ENCODE data around the gene PNPLA1.

PNPLA1 gene

DNA sequence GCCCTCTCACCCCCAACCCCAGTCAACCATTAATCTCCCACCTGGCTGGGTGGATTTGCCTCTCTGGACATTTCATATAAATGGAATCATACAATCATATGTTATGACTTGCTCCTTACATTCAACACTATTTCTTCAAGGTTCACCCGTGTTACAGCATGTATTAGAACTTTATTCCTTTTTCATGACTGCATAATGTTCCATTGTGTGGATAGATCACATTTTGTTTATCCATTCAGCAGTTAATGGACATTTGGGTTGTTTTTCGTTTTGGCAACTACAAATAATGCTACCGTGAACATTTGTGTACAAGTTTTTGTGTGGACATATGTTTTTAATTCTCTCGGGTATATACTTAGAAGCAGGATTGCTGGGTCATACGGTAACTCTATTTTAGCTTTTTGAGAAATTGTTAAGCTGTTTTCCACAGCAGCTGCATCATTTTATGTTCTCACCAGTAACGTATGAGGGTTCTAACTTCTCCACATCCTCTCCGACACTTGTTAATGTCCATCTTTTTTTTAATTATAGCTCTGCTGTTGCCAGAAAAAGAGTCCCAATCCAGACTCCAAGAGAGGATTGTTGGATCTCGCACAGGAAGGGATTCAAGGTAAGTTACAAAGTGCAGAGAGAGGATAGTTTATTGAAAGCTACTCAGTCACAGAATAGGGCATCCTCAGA lies 82.8 kb downstream of the PNPLA1 start:
- DNase-seq (ENCODE audit: insufficient read length, low spot score) = no peak
- FAIRE-seq = peak; percentile 9

DNA sequence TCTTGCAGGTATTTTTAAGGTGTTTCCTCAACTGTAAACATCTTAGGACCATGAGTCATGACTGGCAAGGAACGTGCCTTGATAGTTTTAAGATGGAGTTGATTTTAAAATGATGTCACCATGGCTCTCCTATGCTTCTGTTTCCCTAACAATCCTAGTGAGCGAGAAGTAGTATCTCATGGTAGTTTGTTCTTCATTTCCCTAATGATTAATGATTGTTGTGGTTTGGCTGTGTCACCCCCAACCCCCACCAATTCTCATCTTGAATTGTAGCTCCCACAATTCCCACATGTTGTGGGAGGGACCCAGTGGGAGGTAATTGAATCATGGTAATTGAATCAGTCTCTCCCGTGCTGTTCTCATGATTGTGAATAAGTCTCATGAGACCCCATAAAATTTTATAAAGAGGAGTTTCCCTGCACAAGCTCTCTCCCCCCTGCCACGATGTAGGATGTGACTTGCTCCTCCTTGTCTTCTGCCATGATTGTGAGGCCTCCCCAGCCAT lies 83.6 kb downstream of the PNPLA1 start:
- no peak for FAIRE-seq
- no peak for DNase-seq (ENCODE audit: insufficient read length, low spot score)

DNA sequence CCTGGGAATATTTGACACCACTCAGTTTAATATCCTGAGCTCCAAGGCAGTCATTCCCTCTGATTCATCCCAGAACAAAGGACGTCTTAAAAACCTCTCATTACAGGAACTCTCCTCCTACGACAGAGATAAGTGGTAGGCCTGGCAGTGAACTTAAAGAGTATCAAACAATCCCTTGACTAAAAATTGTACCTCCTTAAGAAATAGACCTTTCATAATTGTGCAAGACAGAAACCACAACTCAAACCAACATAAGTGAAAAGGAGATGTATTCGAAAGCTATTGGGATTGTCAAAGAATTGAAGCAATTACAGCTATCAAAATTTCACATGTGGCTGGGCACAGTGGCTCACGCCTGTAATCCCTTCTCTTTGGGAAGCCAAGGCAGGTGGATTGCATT lies 86.0 kb downstream of the PNPLA1 start:
- DNase-seq (ENCODE audit: insufficient read length, low spot score) (no peak), FAIRE-seq (no peak)

DNA sequence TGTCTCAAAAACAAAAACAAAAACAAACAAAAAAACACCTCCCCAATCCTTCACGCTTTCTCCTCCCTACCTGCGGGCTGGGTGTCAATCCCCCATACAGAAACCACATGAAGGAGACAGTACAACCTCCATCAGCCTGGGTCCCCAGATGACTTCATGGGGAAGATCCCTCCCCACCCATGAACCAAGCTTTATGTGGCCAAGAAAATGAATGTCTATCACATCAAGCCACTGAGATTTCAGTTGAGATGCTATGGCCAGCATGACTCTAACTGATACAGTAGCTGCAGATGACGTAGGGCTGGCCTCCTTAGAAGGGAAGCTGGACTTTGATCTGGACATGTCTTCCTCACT lies 88.0 kb downstream of the PNPLA1 start:
- FAIRE-seq = no peak
- DNase-seq (ENCODE audit: insufficient read length, low spot score) = no peak

Data from HTR-8/SVneo (cell line).